Measurements from ENCODE around the gene C9orf153.

The C9orf153 gene

GRCh38 chr9:86279839-86280238 lies 20.4 kb upstream of the C9orf153 start:
- ATAC-seq, result no peak
- TF ChIP-seq ZC3H10 (CRISPR knock-in tag; IDR thresholded peaks at IDR 0.05) (no peak), ARNTL (CRISPR knock-in tag; IDR thresholded peaks at IDR 0.05; ENCODE audit: borderline replicate concordance, low read depth) (no peak), TOX (CRISPR knock-in tag; IDR thresholded peaks at IDR 0.05; ENCODE audit: borderline replicate concordance) (no peak), ESRRG (CRISPR knock-in tag; IDR thresholded peaks at IDR 0.05) (no peak), BACH2 (CRISPR knock-in tag; IDR thresholded peaks at IDR 0.05; ENCODE audit: borderline replicate concordance) (no peak), CSDC2 (CRISPR knock-in tag; IDR thresholded peaks at IDR 0.05) (no peak), PATZ1 (CRISPR knock-in tag; IDR thresholded peaks at IDR 0.05; ENCODE audit: borderline replicate concordance) (no peak), TCF4 (CRISPR knock-in tag; IDR thresholded peaks at IDR 0.05; ENCODE audit: borderline replicate concordance) (no peak), ZNF565 (CRISPR knock-in tag; conservative IDR thresholded peaks at IDR 0.05; ENCODE audit: low read depth) (no peak), PPARA (CRISPR knock-in tag; IDR thresholded peaks at IDR 0.05; ENCODE audit: borderline replicate concordance) (no peak)
- TF ChIP-seq, protein P1, sequence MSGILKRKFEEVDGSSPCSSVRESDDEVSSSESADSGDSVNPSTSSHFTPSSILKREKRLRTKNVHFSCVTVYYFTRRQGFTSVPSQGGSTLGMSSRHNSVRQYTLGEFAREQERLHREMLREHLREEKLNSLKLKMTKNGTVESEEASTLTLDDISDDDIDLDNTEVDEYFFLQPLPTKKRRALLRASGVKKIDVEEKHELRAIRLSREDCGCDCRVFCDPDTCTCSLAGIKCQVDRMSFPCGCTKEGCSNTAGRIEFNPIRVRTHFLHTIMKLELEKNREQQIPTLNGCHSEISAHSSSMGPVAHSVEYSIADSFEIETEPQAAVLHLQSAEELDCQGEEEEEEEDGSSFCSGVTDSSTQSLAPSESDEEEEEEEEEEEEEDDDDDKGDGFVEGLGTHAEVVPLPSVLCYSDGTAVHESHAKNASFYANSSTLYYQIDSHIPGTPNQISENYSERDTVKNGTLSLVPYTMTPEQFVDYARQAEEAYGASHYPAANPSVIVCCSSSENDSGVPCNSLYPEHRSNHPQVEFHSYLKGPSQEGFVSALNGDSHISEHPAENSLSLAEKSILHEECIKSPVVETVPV (CRISPR knock-in tag; IDR thresholded peaks at IDR 0.05), result no peak
- TF ChIP-seq, protein P2, sequence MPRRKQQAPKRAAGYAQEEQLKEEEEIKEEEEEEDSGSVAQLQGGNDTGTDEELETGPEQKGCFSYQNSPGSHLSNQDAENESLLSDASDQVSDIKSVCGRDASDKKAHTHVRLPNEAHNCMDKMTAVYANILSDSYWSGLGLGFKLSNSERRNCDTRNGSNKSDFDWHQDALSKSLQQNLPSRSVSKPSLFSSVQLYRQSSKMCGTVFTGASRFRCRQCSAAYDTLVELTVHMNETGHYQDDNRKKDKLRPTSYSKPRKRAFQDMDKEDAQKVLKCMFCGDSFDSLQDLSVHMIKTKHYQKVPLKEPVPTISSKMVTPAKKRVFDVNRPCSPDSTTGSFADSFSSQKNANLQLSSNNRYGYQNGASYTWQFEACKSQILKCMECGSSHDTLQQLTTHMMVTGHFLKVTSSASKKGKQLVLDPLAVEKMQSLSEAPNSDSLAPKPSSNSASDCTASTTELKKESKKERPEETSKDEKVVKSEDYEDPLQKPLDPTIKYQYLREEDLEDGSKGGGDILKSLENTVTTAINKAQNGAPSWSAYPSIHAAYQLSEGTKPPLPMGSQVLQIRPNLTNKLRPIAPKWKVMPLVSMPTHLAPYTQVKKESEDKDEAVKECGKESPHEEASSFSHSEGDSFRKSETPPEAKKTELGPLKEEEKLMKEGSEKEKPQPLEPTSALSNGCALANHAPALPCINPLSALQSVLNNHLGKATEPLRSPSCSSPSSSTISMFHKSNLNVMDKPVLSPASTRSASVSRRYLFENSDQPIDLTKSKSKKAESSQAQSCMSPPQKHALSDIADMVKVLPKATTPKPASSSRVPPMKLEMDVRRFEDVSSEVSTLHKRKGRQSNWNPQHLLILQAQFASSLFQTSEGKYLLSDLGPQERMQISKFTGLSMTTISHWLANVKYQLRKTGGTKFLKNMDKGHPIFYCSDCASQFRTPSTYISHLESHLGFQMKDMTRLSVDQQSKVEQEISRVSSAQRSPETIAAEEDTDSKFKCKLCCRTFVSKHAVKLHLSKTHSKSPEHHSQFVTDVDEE (CRISPR knock-in tag; IDR thresholded peaks at IDR 0.05), result no peak

- TF ChIP-seq RARB (CRISPR knock-in tag; IDR thresholded peaks at IDR 0.05), result no peak
- no peak for TF ChIP-seq CSDC2 (CRISPR knock-in tag; IDR thresholded peaks at IDR 0.05)
- TF ChIP-seq PPARA (CRISPR knock-in tag; IDR thresholded peaks at IDR 0.05; ENCODE audit: borderline replicate concordance), result no peak
- no peak for TF ChIP-seq ZFP3 (CRISPR knock-in tag; IDR thresholded peaks at IDR 0.05)
- TF ChIP-seq BACH2 (CRISPR knock-in tag; IDR thresholded peaks at IDR 0.05; ENCODE audit: borderline replicate concordance), result no peak
- TF ChIP-seq ZNF8 (CRISPR knock-in tag; IDR thresholded peaks at IDR 0.05), result no peak
- no peak for TF ChIP-seq ZC3H10 (CRISPR knock-in tag; IDR thresholded peaks at IDR 0.05)
- TF ChIP-seq, protein P1 (CRISPR knock-in tag; IDR thresholded peaks at IDR 0.05), result no peak
- no peak for TF ChIP-seq PATZ1 (CRISPR knock-in tag; IDR thresholded peaks at IDR 0.05; ENCODE audit: borderline replicate concordance)
- TF ChIP-seq SNAI2 (CRISPR knock-in tag; IDR thresholded peaks at IDR 0.05), result no peak
- no peak for TF ChIP-seq TOX (CRISPR knock-in tag; IDR thresholded peaks at IDR 0.05; ENCODE audit: borderline replicate concordance)
- TF ChIP-seq ESRRG (CRISPR knock-in tag; IDR thresholded peaks at IDR 0.05), result no peak
- TF ChIP-seq, protein P2 (CRISPR knock-in tag; IDR thresholded peaks at IDR 0.05), result no peak
- TF ChIP-seq OSR1 (CRISPR knock-in tag; IDR thresholded peaks at IDR 0.05), result no peak
- no peak for TF ChIP-seq ZNF70 (CRISPR knock-in tag; IDR thresholded peaks at IDR 0.05)
- TF ChIP-seq CREB5 (CRISPR knock-in tag; IDR thresholded peaks at IDR 0.05; ENCODE audit: low read depth), result no peak
- no peak for TF ChIP-seq ARNTL (CRISPR knock-in tag; IDR thresholded peaks at IDR 0.05; ENCODE audit: borderline replicate concordance, low read depth)
- no peak for TF ChIP-seq TCF4 (CRISPR knock-in tag; IDR thresholded peaks at IDR 0.05; ENCODE audit: borderline replicate concordance)
- no peak for TF ChIP-seq ZFP30 (CRISPR knock-in tag; IDR thresholded peaks at IDR 0.05)
- no peak for TF ChIP-seq ZNF565 (CRISPR knock-in tag; conservative IDR thresholded peaks at IDR 0.05; ENCODE audit: low read depth)
- no peak for ATAC-seq
These were observed 17.6 kb upstream of the C9orf153 start for GRCh38 chr9:86277072-86277471.

Measured in SK-N-SH treated with all-trans-retinoic acid at 6 μM for 48 hours (cell line).